ENCODE results near the gene NR6A1.

- no peak for TF ChIP-seq SIN3B (IDR thresholded peaks at IDR 0.05; ENCODE audit: low read length)
- TF ChIP-seq TBL1XR1 (IDR thresholded peaks at IDR 0.05; ENCODE audit: borderline replicate concordance, low read length, partially characterized antibody): no peak
- no peak for TF ChIP-seq MATR3 (CRISPR knock-in tag; IDR thresholded peaks at IDR 0.05)
- TF ChIP-seq KDM1A (CRISPR knock-in tag; IDR thresholded peaks at IDR 0.05): no peak
- no peak for TF ChIP-seq ZNF274 (CRISPR knock-in tag; IDR thresholded peaks at IDR 0.05)
- no peak for TF ChIP-seq GPBP1L1 (CRISPR knock-in tag; IDR thresholded peaks at IDR 0.05)
- no peak for TF ChIP-seq ZNF749 (CRISPR knock-in tag; IDR thresholded peaks at IDR 0.05; ENCODE audit: borderline replicate concordance)
- TF ChIP-seq POLR2AphosphoS5 (IDR thresholded peaks at IDR 0.05; ENCODE audit: low read depth, low read length): no peak
- TF ChIP-seq SIX1 (CRISPR knock-in tag; IDR thresholded peaks at IDR 0.05; ENCODE audit: borderline replicate concordance): no peak
- TF ChIP-seq FOXJ3 (CRISPR knock-in tag; IDR thresholded peaks at IDR 0.05; ENCODE audit: borderline replicate concordance): no peak
These were observed 142.4 kb downstream of the NR6A1 start for GRCh38 chr9:124628741-124629140.
